NCI-H446 treated with DMSO at 0.1 percent for 48 hours (cell line): Measurements from ENCODE around the gene ANKRD34B.

Experiments used
- DNase-seq: peaks from one replicate; lab custom pipeline; 2025; lab: John Stamatoyannopoulos, UW

The ANKRD34B gene

DNA sequence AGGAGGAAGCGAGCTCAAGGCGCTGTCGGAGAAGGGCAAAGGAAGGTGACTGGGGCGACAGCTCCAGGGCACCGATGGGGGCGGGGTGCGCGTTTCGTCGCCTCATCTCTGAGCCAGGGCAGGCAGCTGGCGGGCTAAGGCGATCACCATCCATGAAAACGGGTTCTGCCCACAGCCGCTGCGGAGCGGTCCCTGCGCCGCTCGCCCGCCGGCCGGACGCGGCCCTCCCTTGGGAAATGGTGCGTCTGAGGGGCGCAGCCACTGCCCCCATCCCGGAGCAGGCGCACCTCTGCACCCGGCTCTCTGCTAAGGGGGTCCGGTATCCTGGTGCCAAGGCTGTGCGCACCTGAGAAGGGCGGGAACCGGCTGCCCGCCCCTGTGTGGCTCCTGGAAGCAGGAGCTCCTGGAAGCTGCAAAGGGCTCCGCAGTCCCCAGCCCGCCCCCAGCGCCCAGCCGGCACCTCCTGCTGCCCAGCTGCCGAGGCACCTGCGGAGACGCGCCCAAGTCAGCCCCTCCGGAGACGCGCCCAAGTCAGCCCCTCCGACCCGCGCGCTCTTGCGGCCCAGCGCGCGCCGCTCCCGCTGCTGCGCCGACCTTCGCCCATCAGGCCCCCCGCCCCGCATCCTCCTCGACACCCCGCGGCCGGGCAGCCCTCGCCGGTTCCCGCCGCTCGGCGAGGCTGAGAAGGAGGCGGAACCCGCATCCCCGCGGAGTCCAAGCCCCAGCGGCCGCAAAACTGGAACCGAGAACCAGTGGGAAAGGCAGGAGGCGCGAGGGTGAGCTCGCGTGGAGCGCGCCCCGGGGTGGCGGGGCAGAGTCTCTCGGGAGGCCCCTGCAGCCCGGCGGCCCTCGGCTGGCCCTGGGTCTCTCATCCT, 757 bp downstream of the ANKRD34B start:
- no peak for DNase-seq

GRCh38 chr5:80568251-80568650, 1.8 kb downstream of the ANKRD34B start:
- no peak for DNase-seq

GRCh38 chr5:80566711-80567259, 3.3 kb downstream of the ANKRD34B start:
- no peak for DNase-seq

GRCh38 chr5:80565330-80565729, 4.8 kb downstream of the ANKRD34B start:
- DNase-seq = no peak

DNA sequence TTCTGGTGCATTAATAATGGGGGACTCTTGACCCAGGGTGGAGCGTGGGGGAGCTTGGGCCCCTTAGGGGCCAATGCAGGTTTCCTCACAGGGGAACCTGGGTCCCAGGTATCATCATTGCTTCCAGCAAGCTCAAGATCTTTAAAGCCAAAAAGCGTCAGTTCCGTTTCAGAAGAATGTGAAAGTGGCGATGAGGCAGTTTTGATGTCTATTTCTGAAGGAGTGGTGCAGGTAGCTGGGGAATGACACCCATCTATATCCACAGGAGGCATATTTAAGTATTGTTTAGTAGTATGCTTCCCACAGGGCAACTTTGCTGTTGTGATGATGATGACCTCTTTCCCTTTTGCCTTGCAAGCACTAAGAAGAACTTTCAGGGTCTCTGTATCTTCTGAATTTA, 10.8 kb downstream of the ANKRD34B start:
- no peak for DNase-seq

GRCh38 chr5:80555099-80555498, 15.0 kb downstream of the ANKRD34B start:
- no peak for DNase-seq

GRCh38 chr5:80554646-80555045, 15.4 kb downstream of the ANKRD34B start:
- DNase-seq = no peak

DNA sequence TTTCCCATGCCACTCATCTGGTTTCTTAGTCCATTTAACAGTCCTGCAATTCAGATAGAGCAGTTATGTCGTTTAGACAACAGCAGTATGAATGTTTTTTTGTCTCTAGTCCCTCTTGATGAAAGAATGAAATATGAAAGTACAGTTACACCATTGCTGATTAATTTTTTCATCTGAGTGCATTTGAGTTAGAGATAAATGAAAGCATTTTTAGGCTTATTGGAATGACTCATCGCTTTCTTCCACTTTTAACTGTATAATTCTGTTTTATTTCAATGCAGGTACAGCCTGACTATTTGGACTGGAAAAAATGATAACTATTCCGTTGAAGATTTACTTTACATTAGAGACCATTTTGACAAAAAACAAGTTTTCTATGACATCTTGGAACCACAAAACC, 28.7 kb downstream of the ANKRD34B start:
- DNase-seq = no peak

GRCh38 chr5:80540691-80541090, 29.4 kb downstream of the ANKRD34B start:
- DNase-seq = no peak

- no peak for DNase-seq
Observed at GRCh38 chr5:80516826-80517225, 53.3 kb downstream of the ANKRD34B start.

GRCh38 chr5:80509362-80509761, 60.7 kb downstream of the ANKRD34B start:
- no peak for DNase-seq

GRCh38 chr5:80508844-80509243, 61.2 kb downstream of the ANKRD34B start:
- no peak for DNase-seq

GRCh38 chr5:80507663-80508062, 62.4 kb downstream of the ANKRD34B start:
- DNase-seq = no peak
